H9 (cell line): ENCODE results near the gene CFAP43. TPM values are rescaled to one million over a fixed set of nuclear protein-coding genes. Genes with fewer than 3 reads are reported as not detected.

Experiments
- DNase-seq: peaks from one replicate; pipeline ENCODE4 v3.0.0-alpha.2; 2017
- H2AFZ ChIP-seq: one replicate; pipeline ENCODE4 v1.6.1; 2013; ENCODE audit warnings: mild to moderate bottlenecking, low read length, control low read depth, moderate library complexity
- H2AK5ac ChIP-seq: 2 replicates; pipeline ENCODE4 v1.6.1; 2013; ENCODE audit warnings: low read length, control low read depth, mixed read lengths; ENCODE audit not compliant: insufficient read length
- H2BK120ac ChIP-seq: one replicate; pipeline ENCODE4 v1.6.1; 2013; ENCODE audit warnings: low read depth, mild to moderate bottlenecking, low read length, control low read depth, inconsistent platforms; ENCODE audit not compliant: poor library complexity, severe bottlenecking
- H2BK12ac ChIP-seq: 2 replicates; pipeline ENCODE4 v1.6.1; 2013; ENCODE audit warnings: low read length, control low read depth, mixed read lengths, low read depth; ENCODE audit not compliant: insufficient read length
- H2BK15ac ChIP-seq: 2 replicates; pipeline ENCODE4 v1.6.1; 2013; ENCODE audit warnings: low read depth, low read length, control low read depth
- H2BK20ac ChIP-seq: one replicate; pipeline ENCODE4 v1.6.1; 2013; ENCODE audit warnings: low read depth, mild to moderate bottlenecking, low read length, control low read depth, inconsistent platforms; ENCODE audit not compliant: poor library complexity, severe bottlenecking
- H2BK5ac ChIP-seq: 2 replicates; pipeline ENCODE4 v1.6.1; 2013; ENCODE audit warnings: low read length, control low read depth, mixed read lengths; ENCODE audit not compliant: insufficient read length
- H3K14ac ChIP-seq: 2 replicates; pipeline ENCODE4 v1.6.1; 2013; ENCODE audit warnings: low read length, control low read depth; ENCODE audit not compliant: insufficient read depth
- H3K18ac ChIP-seq: 2 replicates; pipeline ENCODE4 v1.6.1; 2013; ENCODE audit warnings: low read depth, mild to moderate bottlenecking, mixed read lengths, low read length, control low read depth; ENCODE audit not compliant: insufficient read length
- H3K23ac ChIP-seq: 2 replicates; pipeline ENCODE4 v1.6.1; 2013; ENCODE audit warnings: low read length, control low read depth, mixed read lengths, low read depth; ENCODE audit not compliant: insufficient read length
- H3K23me2 ChIP-seq: 2 replicates; pipeline ENCODE4 v1.6.1; 2013; ENCODE audit warnings: low read depth, mild to moderate bottlenecking, mixed read lengths, low read length, control low read depth; ENCODE audit not compliant: insufficient read length, poor library complexity, severe bottlenecking
- H3K27ac ChIP-seq: 2 replicates; pipeline ENCODE4 v1.5.1; 2013; ENCODE audit warnings: low read length, control low read depth, mixed read lengths, low read depth; ENCODE audit not compliant: insufficient read length
- H3K27me3 ChIP-seq: 2 replicates; pipeline ENCODE4 v1.6.1; 2013; ENCODE audit warnings: low read length, control low read depth, inconsistent platforms; ENCODE audit not compliant: insufficient read depth
- H3K4ac ChIP-seq: 2 replicates; pipeline ENCODE4 v1.6.1; 2013; ENCODE audit warnings: low read depth, mild to moderate bottlenecking, control low read depth, inconsistent platforms, low read length, moderate library complexity
- H3K4me1 ChIP-seq: 2 replicates; pipeline ENCODE4 v1.6.1; 2013; ENCODE audit warnings: low read length, control low read depth, inconsistent platforms; ENCODE audit not compliant: insufficient read depth
- H3K4me2 ChIP-seq: 2 replicates; pipeline ENCODE4 v1.6.1; 2013; ENCODE audit warnings: low read length, control low read depth, mixed read lengths; ENCODE audit not compliant: insufficient read length, insufficient read depth
- H3K56ac ChIP-seq: 2 replicates; pipeline ENCODE4 v1.6.1; 2013; ENCODE audit warnings: low read depth, mild to moderate bottlenecking, mixed read lengths, low read length, control low read depth; ENCODE audit not compliant: insufficient read length
- H3K79me1 ChIP-seq: 2 replicates; pipeline ENCODE4 v1.6.1; 2013; ENCODE audit warnings: low read depth, mild to moderate bottlenecking, moderate library complexity, low read length, control low read depth, inconsistent platforms; ENCODE audit not compliant: insufficient read depth, poor library complexity, severe bottlenecking
- H3K79me2 ChIP-seq: 2 replicates; pipeline ENCODE4 v1.6.1; 2013; ENCODE audit warnings: low read length, control low read depth, inconsistent platforms; ENCODE audit not compliant: insufficient read depth
- H3K9ac ChIP-seq: 2 replicates; pipeline ENCODE4 v1.6.1; 2013; ENCODE audit warnings: low read length, control low read depth, mixed read lengths; ENCODE audit not compliant: insufficient read length; ENCODE audit errors: extremely low read depth
- H3K9me3 ChIP-seq: one replicate; pipeline ENCODE4 v1.6.1; 2013; ENCODE audit warnings: low read depth, low read length, inconsistent platforms; ENCODE audit not compliant: control insufficient read depth
- H3T11ph ChIP-seq: one replicate; pipeline ENCODE4 v1.6.1; 2013; ENCODE audit warnings: mild to moderate bottlenecking, low read length, control low read depth, inconsistent platforms
- H4K20me1 ChIP-seq: one replicate; pipeline ENCODE4 v1.6.1; 2013; ENCODE audit not compliant: control insufficient read depth, insufficient read length, insufficient read depth
- H4K5ac ChIP-seq: 2 replicates; pipeline ENCODE4 v1.6.1; 2013; ENCODE audit warnings: low read depth, mild to moderate bottlenecking, mixed read lengths, low read length, control low read depth; ENCODE audit not compliant: insufficient read length
- H4K8ac ChIP-seq: replicated peaks from 2 replicates; pipeline ENCODE4 v1.6.1; 2013; ENCODE audit warnings: low read length, control low read depth, mixed read lengths, low read depth; ENCODE audit not compliant: insufficient read length
- H4K91ac ChIP-seq: 2 replicates; pipeline ENCODE4 v1.6.1; 2013; ENCODE audit warnings: low read depth, mild to moderate bottlenecking, moderate library complexity, mixed read lengths, low read length, control low read depth; ENCODE audit not compliant: insufficient read length
- H3K27ac Mint-ChIP-seq, 3 experiments: 2 replicates in 2 of 3; 3 replicates in 1 of 3; pipeline ENCODE4 v1.8.0; 2020 to 2021; ENCODE audit warnings: mixed read lengths in 3 of 3, mild to moderate bottlenecking in 1 of 3, moderate library complexity in 1 of 3
- H3K27me3 Mint-ChIP-seq: 2 replicates; pipeline ENCODE4 v1.8.0; 2021; ENCODE audit warnings: low read depth, mild to moderate bottlenecking, moderate library complexity, mixed read lengths
- H3K36me3 Mint-ChIP-seq, 3 experiments: 2 replicates in 2 of 3; 3 replicates in 1 of 3; pipeline ENCODE4 v1.8.0; 2020 to 2021; ENCODE audit warnings: low read depth in 3 of 3, mixed read lengths in 3 of 3; ENCODE audit not compliant: insufficient read depth in 1 of 3
- H3K4me1 Mint-ChIP-seq, 2 experiments: 2 replicates each; pipeline ENCODE4 v1.8.0; 2020; ENCODE audit warnings: mixed read lengths in 2 of 2
- H3K4me3 Mint-ChIP-seq, 2 experiments: 2 replicates in 1 of 2; 3 replicates in 1 of 2; pipeline ENCODE4 v1.8.0; 2020 to 2021; ENCODE audit warnings: mild to moderate bottlenecking in 2 of 2, mixed read lengths in 2 of 2, moderate library complexity in 1 of 2
- H3K9me3 Mint-ChIP-seq, 2 experiments: 2 replicates in 1 of 2; 3 replicates in 1 of 2; pipeline ENCODE4 v1.8.0; 2020; ENCODE audit warnings: mild to moderate bottlenecking in 2 of 2, mixed read lengths in 2 of 2, moderate library complexity in 1 of 2
- CTCF ChIP-seq: fragments of 200-600 bp; sonication (generic); conservative IDR thresholded peaks from 3 replicates; pipeline ENCODE4 v1.8.0; 2021; ENCODE audit warnings: antibody characterized with exemption, mild to moderate bottlenecking
- WGBS: extraction: QIAGEN DNeasy Blood & Tissue Kit; methylation state at CpG from one replicate; pipeline ENCODE4 v1.1.7; 2013; ENCODE audit warnings: missing lambda C conversion rate, low lambda C conversion rate, mixed read lengths; ENCODE audit not compliant: insufficient read length; ENCODE audit errors: extremely low coverage; 5-methylcytosine and 5-hydroxymethylcytosine counted together
- total RNA-seq: library from RNA; stranded (reverse); gene quantifications from 2 replicates; pipeline ENCODE4 v1.2.1, GENCODE V29; 2021

The CFAP43 gene
- total RNA-seq, 1 experiment from 2014 or later: 0.26 TPM

- no peak for DNase-seq
- peaks cover 11 to 30% of the 10 kb centered on the region in 2 experiments for H3K4me1 Mint-ChIP-seq
- Histone ChIP-seq H3K79me1 (no peaks in the 10 kb centered on the region), H2AK5ac (no peak overlapping the region), H3K23ac (no peak overlapping the region), H2BK15ac (no peak overlapping the region), H3K4me1 (0 out of 2 replicates have a peak, but pooled peaks cover 3% of the 10 kb centered on the region), H4K20me1 (no peaks in the 10 kb centered on the region), H3K27ac (no peak overlapping the region), H3T11ph (no peak overlapping the region), H3K14ac (no peak overlapping the region), H3K27me3 (no peaks in the 10 kb centered on the region), H2BK12ac (no peak overlapping the region), H3K18ac (no peak overlapping the region), H3K23me2 (peaks cover 4% of the 10 kb centered on the region), H3K9me3 (no peaks in the 10 kb centered on the region), H3K79me2 (no peaks in the 10 kb centered on the region; the same call in 1 of the 2 replicates), H3K56ac (no peak overlapping the region), H2AFZ (no peak overlapping the region), H4K8ac (no peak overlapping the region), H4K5ac (no peak overlapping the region), H2BK120ac (no peak overlapping the region), H3K4ac (no peak overlapping the region), H2BK20ac (no peak overlapping the region), H3K4me2 (no peak overlapping the region), H2BK5ac (no peak overlapping the region), H3K9ac (no peak overlapping the region), H4K91ac (no peak overlapping the region)
- no peak overlapping the region for H3K4me3 Mint-ChIP-seq
- H3K27me3 Mint-ChIP-seq: no peaks in the 10 kb centered on the region
- H3K9me3 Mint-ChIP-seq: no peaks in the 10 kb centered on the region
- TF ChIP-seq CTCF: no peak
- H3K27ac Mint-ChIP-seq: no peak overlapping the region
- H3K36me3 Mint-ChIP-seq: peaks cover 1 to 61% (median 11%) of the 10 kb centered on the region in 3 experiments; a peak in 4 of 7 replicates
- WGBS: 100% methylated on average over 1 of the region's 6 CpGs
These were observed 28.0 kb upstream of the CFAP43 start for GRCh38 chr10:104259999-104260774.
